IPS-18c (cell line): ENCODE data around the gene APOL5.
"Not testable (repeated sequence)": the region's sequence is repeated elsewhere in the genome, so short reads cannot be mapped to it uniquely, and the experiment has no call there.

Source experiments
- H3K4me3 ChIP-seq: 2 replicates; pipeline ENCODE4 v1.7.0; 2013; ENCODE audit warnings: low read depth, mild to moderate bottlenecking, low read length, moderate library complexity; ENCODE audit not compliant: insufficient read depth
- H3K9me3 ChIP-seq: one replicate; pipeline ENCODE4 v1.6.1; 2013; ENCODE audit warnings: mild to moderate bottlenecking, low read length, moderate library complexity; ENCODE audit not compliant: control insufficient read depth, insufficient read depth

APOL5 gene

GRCh38 chr22:35699852-35700251 is 17.8 kb upstream of the APOL5 start:
- H3K4me3 ChIP-seq, H3K9me3 ChIP-seq: not testable (repeated sequence)

- Histone ChIP-seq H3K4me3 (no peak overlapping the region), H3K9me3 (no peaks in the 10 kb centered on the region)
Measured at GRCh38 chr22:35703861-35704584, 13.6 kb upstream of the APOL5 start.

GRCh38 chr22:35705141-35705540 is 12.5 kb upstream of the APOL5 start:
- H3K4me3 ChIP-seq = no peak overlapping the region
- H3K9me3 ChIP-seq = no peaks in the 10 kb centered on the region

GRCh38 chr22:35708453-35708852 is 9.2 kb upstream of the APOL5 start:
- Histone ChIP-seq H3K4me3 (no peak overlapping the region), H3K9me3 (no peaks in the 10 kb centered on the region)

GRCh38 chr22:35708917-35709316 is 8.8 kb upstream of the APOL5 start:
- H3K4me3 ChIP-seq = no peak overlapping the region
- no peaks in the 10 kb centered on the region for H3K9me3 ChIP-seq

GRCh38 chr22:35711336-35711735 is 6.3 kb upstream of the APOL5 start:
- Histone ChIP-seq H3K4me3 (no peak overlapping the region), H3K9me3 (no peaks in the 10 kb centered on the region)

GRCh38 chr22:35712672-35713071 is 5.0 kb upstream of the APOL5 start:
- Histone ChIP-seq H3K9me3 (no peaks in the 10 kb centered on the region), H3K4me3 (no peak overlapping the region)

- Histone ChIP-seq H3K4me3 (no peak overlapping the region; the same call in 1 of the 2 replicates), H3K9me3 (no peaks in the 10 kb centered on the region)
Measured at GRCh38 chr22:35719212-35719875, 1.7 kb downstream of the APOL5 start.

- H3K4me3 ChIP-seq = no peak overlapping the region
- H3K9me3 ChIP-seq = no peaks in the 10 kb centered on the region
Measured at GRCh38 chr22:35721960-35722359, 4.3 kb downstream of the APOL5 start.

- H3K9me3 ChIP-seq = no peaks in the 10 kb centered on the region
Measured at GRCh38 chr22:35725521-35725920, 7.8 kb downstream of the APOL5 start.

GRCh38 chr22:35726398-35726797 is 8.7 kb downstream of the APOL5 start:
- no peak overlapping the region for H3K4me3 ChIP-seq
- H3K9me3 ChIP-seq = no peaks in the 10 kb centered on the region

More at GRCh38 chr22:35725521-35725920, 7.8 kb downstream of the APOL5 start:
- no peak overlapping the region for H3K4me3 ChIP-seq

GRCh38 chr22:35726933-35727332 is 9.3 kb downstream of the APOL5 start:
- Histone ChIP-seq H3K9me3 (no peaks in the 10 kb centered on the region), H3K4me3 (no peak overlapping the region)

- H3K4me3 ChIP-seq = no peak overlapping the region
- H3K9me3 ChIP-seq = peaks cover 2% of the 10 kb centered on the region
Measured at GRCh38 chr22:35727436-35727835, 9.8 kb downstream of the APOL5 start.

- H3K4me3 ChIP-seq = no peak overlapping the region
- H3K9me3 ChIP-seq = peaks cover 2% of the 10 kb centered on the region
Measured at GRCh38 chr22:35728639-35729308, 11.1 kb downstream of the APOL5 start.

- Histone ChIP-seq H3K4me3 (no peak overlapping the region), H3K9me3 (peaks cover 2% of the 10 kb centered on the region)
Measured at GRCh38 chr22:35729309-35729698, 11.6 kb downstream of the APOL5 start.

- Histone ChIP-seq H3K9me3 (peaks cover 2% of the 10 kb centered on the region), H3K4me3 (no peak overlapping the region)
Measured at GRCh38 chr22:35731321-35731720, 13.6 kb downstream of the APOL5 start.

GRCh38 chr22:35732116-35732515 is 14.4 kb downstream of the APOL5 start:
- Histone ChIP-seq H3K4me3 (no peak overlapping the region), H3K9me3 (peaks cover 2% of the 10 kb centered on the region)

GRCh38 chr22:35733036-35733435 is 15.4 kb downstream of the APOL5 start:
- H3K4me3 ChIP-seq = no peak overlapping the region
- peaks cover 2% of the 10 kb centered on the region for H3K9me3 ChIP-seq
